Measurements from ENCODE around the gene GPC3.

GPC3 gene

DNA sequence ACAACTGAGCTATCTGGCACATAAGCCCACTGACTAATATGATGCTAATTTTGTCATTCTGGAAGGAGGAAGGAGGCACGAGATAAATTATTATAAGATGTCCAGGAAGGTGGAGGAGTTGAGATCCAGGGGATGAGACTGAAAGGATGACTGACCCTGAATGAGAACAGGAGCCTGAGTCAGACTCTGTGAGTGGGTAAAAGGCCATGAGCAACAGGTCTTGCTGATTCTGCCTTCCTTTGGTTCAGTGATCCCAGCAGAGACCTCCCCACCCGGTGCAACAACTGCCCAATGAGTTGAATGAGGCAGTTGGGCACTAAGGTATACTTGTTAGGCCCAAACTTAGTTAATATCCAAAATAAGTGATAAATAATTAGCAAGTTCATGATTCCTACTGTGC, 332.0 kb downstream of the GPC3 start:
- ATAC-seq (ENCODE audit: low read depth), result no peak
- Histone ChIP-seq H3K4me1 (ENCODE audit: insufficient read depth, poor library complexity, severe bottlenecking) (no peaks in the 10 kb centered on the region), H3K27ac (ENCODE audit: poor library complexity, severe bottlenecking) (no peak overlapping the region), H3K36me3 (ENCODE audit: low read depth) (no peaks in the 10 kb centered on the region), H3K4me3 (ENCODE audit: severe bottlenecking) (no peak overlapping the region), H3K9me3 (ENCODE audit: severe bottlenecking) (no peaks in the 10 kb centered on the region), H3K27me3 (ENCODE audit: insufficient read depth, poor library complexity, severe bottlenecking) (no peaks in the 10 kb centered on the region)
- DNase-seq (ENCODE audit: low spot score), result no peak
- TF ChIP-seq, protein P1, sequence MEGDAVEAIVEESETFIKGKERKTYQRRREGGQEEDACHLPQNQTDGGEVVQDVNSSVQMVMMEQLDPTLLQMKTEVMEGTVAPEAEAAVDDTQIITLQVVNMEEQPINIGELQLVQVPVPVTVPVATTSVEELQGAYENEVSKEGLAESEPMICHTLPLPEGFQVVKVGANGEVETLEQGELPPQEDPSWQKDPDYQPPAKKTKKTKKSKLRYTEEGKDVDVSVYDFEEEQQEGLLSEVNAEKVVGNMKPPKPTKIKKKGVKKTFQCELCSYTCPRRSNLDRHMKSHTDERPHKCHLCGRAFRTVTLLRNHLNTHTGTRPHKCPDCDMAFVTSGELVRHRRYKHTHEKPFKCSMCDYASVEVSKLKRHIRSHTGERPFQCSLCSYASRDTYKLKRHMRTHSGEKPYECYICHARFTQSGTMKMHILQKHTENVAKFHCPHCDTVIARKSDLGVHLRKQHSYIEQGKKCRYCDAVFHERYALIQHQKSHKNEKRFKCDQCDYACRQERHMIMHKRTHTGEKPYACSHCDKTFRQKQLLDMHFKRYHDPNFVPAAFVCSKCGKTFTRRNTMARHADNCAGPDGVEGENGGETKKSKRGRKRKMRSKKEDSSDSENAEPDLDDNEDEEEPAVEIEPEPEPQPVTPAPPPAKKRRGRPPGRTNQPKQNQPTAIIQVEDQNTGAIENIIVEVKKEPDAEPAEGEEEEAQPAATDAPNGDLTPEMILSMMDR (IDR thresholded peaks at IDR 0.05; ENCODE audit: poor library complexity, severe bottlenecking), result no peak

GRCh38 chrX:133652185-133652584, 333.2 kb downstream of the GPC3 start:
- no peak overlapping the region for H3K27ac ChIP-seq (ENCODE audit: poor library complexity, severe bottlenecking)
- TF ChIP-seq, protein P1 (IDR thresholded peaks at IDR 0.05; ENCODE audit: poor library complexity, severe bottlenecking), result no peak
- ATAC-seq (ENCODE audit: low read depth), result no peak

GRCh38 chrX:133650239-133650638, 335.2 kb downstream of the GPC3 start:
- TF ChIP-seq, protein P1 (IDR thresholded peaks at IDR 0.05; ENCODE audit: poor library complexity, severe bottlenecking), result no peak
- DNase-seq (ENCODE audit: low spot score) (no peak), ATAC-seq (ENCODE audit: low read depth) (no peak)
- Histone ChIP-seq H3K27ac (ENCODE audit: poor library complexity, severe bottlenecking) (no peak overlapping the region), H3K27me3 (ENCODE audit: insufficient read depth, poor library complexity, severe bottlenecking) (no peaks in the 10 kb centered on the region), H3K4me1 (ENCODE audit: insufficient read depth, poor library complexity, severe bottlenecking) (peaks cover 4% of the 10 kb centered on the region), H3K9me3 (ENCODE audit: severe bottlenecking) (no peaks in the 10 kb centered on the region), H3K36me3 (ENCODE audit: low read depth) (no peaks in the 10 kb centered on the region), H3K4me3 (ENCODE audit: severe bottlenecking) (no peak overlapping the region)

More at GRCh38 chrX:133652185-133652584, 333.2 kb downstream of the GPC3 start:
- Histone ChIP-seq H3K27me3 (ENCODE audit: insufficient read depth, poor library complexity, severe bottlenecking) (no peaks in the 10 kb centered on the region), H3K36me3 (ENCODE audit: low read depth) (no peaks in the 10 kb centered on the region), H3K4me1 (ENCODE audit: insufficient read depth, poor library complexity, severe bottlenecking) (no peaks in the 10 kb centered on the region), H3K9me3 (ENCODE audit: severe bottlenecking) (no peaks in the 10 kb centered on the region), H3K4me3 (ENCODE audit: severe bottlenecking) (no peak overlapping the region)
- DNase-seq (ENCODE audit: low spot score), result no peak

DNA sequence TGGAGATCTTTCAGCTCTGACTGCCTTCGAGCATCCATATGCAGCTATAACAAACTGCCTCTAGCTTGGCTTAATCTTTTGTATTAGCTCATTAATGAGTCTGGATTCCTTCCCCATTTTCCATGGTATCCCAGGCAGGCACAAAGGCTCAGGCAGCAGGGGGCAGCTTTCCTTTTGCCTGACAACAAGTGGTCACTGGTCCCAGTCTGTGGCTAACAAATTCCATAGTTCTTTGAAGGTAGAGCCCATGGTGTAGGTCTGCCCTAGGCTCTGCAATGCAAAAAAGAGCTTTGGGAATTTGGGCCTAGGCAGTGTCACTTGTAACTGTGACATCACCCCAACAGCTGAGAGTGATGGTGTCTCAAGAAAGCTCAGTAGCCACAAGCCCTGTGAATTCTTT, 335.7 kb downstream of the GPC3 start:
- Histone ChIP-seq H3K36me3 (ENCODE audit: low read depth) (no peaks in the 10 kb centered on the region), H3K27me3 (ENCODE audit: insufficient read depth, poor library complexity, severe bottlenecking) (no peaks in the 10 kb centered on the region), H3K4me1 (ENCODE audit: insufficient read depth, poor library complexity, severe bottlenecking) (peaks cover 4% of the 10 kb centered on the region), H3K9me3 (ENCODE audit: severe bottlenecking) (no peaks in the 10 kb centered on the region), H3K27ac (ENCODE audit: poor library complexity, severe bottlenecking) (no peak overlapping the region), H3K4me3 (ENCODE audit: severe bottlenecking) (no peak overlapping the region)
- TF ChIP-seq, protein P1 (IDR thresholded peaks at IDR 0.05; ENCODE audit: poor library complexity, severe bottlenecking), result no peak
- DNase-seq (ENCODE audit: low spot score), result no peak
- ATAC-seq (ENCODE audit: low read depth), result no peak

- Histone ChIP-seq H3K27me3 (ENCODE audit: insufficient read depth, poor library complexity, severe bottlenecking) (no peaks in the 10 kb centered on the region), H3K36me3 (ENCODE audit: low read depth) (no peaks in the 10 kb centered on the region), H3K9me3 (ENCODE audit: severe bottlenecking) (no peaks in the 10 kb centered on the region), H3K4me1 (ENCODE audit: insufficient read depth, poor library complexity, severe bottlenecking) (peaks cover 4% of the 10 kb centered on the region), H3K4me3 (ENCODE audit: severe bottlenecking) (no peak overlapping the region), H3K27ac (ENCODE audit: poor library complexity, severe bottlenecking) (no peak overlapping the region)
- ATAC-seq (ENCODE audit: low read depth) (no peak), DNase-seq (ENCODE audit: low spot score) (no peak)
- TF ChIP-seq, protein P1 (IDR thresholded peaks at IDR 0.05; ENCODE audit: poor library complexity, severe bottlenecking), result no peak
Measured at GRCh38 chrX:133648594-133648993, 336.8 kb downstream of the GPC3 start.
